LoVo (cell line): ENCODE measurements around the gene TANK.

Source experiments
- DNase-seq: peaks from one replicate; pipeline ENCODE4 v3.0.0-alpha.2; 2016; ENCODE audit warnings: low spot score

TANK gene

DNA sequence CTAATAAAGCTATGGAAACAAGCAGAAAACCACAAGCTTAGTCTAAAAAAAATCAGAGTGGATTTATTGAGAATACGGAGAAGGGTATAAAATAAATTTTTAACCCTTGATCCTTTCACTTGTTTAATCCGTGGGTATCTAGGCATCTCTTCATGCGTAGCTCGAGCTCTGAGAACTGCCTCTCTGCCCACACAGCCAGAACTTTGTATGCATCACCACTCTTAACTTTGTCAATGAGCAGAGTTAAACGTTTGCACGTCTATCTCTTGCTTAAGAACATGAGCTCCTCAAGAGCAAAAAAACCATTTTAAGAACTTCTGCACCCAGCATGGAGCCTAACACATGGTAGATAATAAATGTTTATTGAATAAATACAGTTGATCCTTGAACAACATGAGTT, 26.9 kb upstream of the TANK start:
- no peak for DNase-seq

DNA sequence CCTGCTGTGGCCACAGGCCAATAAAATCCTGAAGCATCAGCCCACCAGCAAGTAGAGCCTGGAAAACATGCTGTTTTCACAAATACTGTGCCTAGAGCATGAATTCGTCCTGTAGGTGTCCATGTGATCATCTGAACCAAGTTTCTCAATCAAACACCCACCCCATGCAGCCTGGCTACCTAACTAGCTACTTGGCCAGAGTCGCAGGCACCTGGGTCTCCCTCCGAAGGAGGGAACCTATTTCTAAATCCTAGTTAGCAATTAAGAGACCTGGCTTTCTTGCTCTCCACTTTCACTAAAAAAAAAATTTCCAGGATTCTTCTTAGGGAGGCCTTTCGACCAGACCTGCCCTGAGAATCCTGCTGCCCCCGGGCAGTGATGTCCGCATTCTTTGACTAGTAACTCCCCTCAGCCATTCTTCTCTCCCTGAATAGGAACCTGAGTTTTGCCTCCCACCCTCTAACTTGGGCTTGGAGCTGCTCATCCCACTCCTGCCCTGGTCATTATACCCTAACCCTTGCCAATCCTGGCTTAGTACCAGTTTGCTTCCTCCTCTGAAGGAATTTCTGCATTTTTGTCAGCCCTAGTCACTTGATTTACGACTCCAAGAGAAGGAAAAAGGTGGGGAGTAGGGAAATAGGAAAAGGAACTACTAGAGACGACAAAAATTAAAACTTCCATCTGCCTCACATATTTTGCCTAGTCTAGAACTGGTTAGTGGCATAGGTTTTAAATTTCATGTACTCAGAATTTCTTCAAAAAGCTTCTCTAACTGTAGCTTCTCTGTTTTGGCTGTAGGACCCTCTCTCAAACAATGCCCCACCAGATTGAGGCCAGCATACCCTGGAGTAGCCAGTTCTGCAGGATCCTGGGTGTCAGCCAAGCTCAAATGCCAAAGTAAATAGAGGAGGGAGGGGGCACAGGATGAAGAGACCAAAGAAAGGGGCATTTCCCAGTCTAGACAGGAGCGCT, 25.4 kb upstream of the TANK start:
- DNase-seq: no peak

DNA sequence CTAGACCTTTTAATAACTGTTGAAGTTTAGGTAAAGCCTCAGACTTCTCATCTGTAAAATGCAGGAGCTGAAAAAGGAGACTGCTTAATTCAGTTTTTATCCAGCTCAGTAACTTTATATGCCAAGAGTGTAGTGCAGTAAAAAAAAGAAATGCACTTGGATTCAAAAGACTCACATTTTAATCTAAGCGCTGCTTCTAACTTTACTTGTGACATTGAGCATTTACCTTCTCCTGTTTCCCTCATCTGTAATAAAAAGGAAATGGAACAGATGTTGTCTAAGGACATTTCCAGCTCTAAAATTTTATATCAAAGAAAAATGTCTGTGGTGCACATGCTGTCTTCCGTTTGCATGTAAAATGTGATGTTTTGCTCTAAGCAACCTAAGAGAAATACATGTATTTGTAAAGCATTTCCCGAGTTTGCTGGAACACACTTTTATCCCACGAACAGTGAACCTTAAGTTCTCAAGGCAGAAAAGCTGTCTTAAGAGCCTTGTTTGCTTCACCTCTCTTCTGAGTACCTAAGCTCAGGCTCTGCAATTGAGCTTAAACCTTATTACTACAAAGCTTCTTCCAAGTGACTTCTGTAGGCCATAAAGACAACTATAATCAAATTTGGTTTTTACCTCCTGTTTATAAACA, 24.2 kb upstream of the TANK start:
- DNase-seq: no peak

DNA sequence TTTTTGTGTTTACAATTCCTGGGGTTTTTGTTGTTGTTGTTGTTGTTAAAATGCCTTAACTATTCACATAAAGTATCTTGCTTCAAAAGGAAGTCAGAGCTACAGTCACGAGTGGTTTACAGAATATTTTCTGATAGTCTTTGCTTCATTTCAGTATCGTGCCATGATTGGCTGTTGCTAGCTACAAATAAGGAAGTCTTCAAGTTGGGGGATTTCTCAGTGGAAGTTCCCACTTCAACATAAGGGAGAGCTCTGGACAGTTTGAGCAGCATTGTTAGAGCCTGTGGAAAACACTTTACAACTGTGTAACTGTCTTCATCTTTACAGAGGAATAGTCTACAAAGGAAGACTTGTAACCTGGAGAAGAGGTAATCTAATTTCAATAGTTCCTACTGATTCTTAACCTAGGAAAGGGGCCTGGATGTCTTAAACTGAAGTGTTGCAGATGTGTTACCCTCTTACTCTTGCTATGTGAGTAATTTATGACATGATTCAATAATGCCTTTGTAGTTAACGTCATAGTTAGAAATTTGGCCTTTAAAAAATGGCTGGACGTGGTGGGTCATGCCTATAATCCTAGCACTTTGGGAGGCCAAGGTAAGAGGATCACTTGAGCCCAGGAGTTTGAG, 23.4 kb upstream of the TANK start:
- no peak for DNase-seq

DNA sequence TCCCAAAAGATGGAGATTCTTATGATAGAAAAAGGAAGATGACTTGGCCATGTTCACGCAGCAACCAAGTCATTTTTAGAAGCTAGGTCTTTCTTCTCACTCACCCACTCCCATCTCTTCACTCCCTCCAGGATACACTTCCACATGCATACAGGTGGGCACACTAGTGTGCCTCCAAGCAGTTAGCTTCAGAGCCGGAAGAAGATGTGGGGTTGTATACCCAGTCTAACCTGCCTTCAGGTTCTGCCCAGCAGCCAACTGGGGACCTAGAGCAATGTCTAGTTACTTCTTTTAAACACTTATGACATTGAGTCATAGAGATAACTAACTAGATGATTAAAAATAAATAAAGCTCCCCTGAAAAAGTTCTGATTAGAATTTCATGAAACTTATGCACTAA, 21.8 kb upstream of the TANK start:
- no peak for DNase-seq

DNA sequence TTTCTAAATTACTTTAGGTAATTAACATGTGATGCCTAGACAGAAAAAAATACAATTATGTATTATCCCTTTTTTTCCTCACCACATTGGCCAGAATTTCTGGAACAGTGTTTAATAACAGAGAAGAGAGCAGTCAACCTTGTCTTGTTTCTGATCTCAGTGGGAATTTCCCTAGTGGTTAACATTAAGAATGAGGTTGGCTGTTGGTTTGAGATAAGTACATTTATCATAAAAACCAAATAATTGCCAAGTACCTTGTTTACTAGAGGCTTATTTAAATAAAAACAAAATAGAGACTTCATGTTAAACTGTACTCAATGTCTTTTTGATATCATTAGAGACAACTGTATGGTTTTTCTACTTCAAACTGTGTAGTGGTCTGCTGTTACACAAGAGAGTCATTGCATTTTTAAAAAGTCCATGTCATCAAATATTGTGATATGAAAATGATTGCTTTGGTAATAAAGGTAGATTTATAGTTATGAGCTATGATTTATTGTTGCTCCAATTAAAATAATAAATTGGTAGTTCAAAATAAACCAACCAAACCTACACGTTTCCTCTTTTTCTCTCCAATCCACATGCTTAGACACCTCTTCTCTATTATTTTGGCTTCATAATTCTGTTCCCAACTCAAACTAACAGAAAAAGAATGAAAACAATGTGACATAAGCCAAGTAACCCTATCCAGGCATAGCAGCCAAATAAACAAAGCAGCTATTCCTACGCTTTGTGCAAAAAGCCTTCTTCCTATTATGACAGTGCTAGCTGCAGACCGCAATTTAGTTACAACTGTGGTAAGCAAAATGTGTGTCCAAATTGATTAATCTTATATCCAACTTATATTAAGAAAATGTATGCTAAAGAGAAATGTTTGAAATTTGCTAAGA, 20.9 kb upstream of the TANK start:
- DNase-seq: no peak

DNA sequence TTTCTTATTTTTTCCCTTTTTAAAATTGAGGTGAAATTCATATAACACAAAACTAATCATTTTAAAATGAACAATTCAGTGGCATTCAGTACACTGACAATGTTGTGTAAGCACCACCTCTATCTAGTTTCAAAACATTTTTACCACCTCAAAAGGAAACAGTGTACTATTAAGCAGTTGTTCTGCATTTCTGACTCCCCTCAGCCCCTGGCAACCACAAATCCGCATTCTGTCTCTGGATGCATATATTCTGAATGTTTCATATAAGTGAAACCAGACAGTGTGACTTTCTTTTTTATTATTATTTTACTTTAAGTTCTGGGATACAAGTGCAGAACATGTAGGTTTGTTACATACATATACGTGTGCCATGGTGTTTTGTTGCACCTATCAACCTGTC, 19.2 kb upstream of the TANK start:
- no peak for DNase-seq

DNA sequence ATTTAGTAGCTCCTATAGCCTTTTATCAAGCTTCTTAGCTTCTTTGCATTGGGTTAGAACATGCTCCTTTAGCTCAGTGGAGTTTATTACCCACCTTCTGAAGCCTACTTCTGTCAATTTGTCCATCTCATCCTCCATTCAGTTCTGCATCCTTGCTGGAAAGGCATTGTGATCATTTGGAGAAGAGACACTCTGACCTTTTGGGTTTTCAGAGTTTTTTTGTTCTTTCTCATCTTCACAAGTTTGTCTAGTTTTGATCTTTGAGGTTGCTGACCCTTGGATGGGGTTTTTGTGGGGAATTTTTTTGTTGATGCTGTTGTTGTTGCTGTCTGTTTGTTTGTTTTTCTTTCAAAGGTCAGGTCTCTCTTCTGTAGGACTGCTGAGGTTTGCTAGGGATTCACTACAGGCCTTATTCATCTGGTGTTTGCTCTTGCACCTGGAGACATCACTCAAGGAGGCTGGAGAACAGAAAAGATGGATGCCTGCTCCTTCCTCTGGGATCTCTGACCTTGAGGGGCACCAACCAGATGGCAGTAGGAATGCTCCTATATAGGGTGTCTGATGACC, 13.9 kb upstream of the TANK start:
- no peak for DNase-seq

DNA sequence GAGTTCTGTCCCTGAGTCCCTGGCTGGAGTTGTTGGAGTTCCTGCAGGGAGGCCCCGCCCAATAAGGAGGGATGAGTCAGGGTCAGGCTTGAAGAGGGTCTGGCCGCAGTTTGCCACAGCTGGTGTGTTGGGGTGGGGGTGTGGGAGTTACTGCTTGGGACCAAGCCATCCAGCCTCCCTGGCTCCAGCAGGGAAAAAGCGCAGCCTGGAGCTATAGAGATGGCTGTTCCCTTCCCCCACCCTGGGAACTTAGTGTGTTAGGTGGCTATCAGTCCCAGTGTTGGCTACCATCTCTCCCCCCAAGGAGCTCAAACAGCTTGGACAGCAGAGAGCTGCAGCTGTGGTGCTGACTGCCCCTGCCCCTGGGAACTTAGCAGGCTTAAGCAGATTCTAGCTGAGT, 13.2 kb upstream of the TANK start:
- no peak for DNase-seq

DNA sequence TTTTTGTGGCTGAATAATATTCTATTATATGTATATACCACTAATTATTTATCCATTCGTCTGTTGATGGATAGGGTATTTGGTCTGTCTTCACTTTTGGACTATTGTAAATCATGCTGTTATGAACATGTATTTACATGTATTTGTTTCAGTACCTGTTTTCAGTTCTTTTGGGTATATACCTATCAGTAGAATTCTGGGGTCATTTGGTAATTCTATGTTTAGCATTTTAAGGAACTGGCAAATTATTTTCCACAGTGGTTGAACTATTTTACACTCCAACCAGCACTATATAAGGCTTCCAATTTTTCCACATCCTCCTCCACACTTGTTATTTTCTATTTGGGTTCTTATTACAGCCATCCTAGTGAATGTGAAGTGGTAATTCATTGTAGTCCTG, 12.4 kb upstream of the TANK start:
- DNase-seq: no peak

DNA sequence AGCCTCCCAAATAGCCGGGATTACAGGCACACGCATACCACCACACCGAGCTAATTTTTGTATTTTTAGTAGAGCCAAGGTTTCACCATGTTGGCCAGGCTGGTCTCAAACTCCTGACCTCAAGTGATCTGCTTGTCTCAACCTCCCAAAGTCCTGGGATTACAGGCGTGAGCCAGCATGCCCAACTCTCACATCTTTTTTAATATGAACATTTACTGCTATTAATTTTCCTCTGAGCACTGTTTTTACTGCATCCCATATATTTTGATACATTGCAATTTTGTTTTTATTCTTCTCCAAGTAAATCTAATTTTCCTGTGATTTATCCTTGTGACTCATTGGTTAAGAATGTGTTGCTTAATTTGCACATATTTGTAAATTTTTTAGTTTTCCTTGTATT, 9.5 kb upstream of the TANK start:
- DNase-seq: no peak

DNA sequence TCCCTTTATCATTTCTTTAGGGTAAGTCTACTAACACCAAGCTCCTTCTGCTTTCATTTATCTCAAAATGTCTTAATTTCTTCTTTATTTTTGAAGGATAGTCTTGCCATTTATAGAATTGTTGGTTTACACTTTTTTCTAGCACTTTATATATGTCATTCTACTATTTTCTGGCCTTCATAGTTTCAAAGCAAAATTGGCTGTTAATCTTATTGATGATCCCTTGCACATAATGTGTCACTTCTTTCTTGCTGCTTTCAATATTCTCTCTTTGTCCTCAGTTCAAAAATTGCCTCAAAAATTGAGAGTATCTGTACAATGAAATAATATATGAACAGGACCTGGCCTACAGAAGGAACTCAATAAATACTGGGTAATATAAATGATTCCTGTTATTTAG, 7.9 kb upstream of the TANK start:
- no peak for DNase-seq

DNA sequence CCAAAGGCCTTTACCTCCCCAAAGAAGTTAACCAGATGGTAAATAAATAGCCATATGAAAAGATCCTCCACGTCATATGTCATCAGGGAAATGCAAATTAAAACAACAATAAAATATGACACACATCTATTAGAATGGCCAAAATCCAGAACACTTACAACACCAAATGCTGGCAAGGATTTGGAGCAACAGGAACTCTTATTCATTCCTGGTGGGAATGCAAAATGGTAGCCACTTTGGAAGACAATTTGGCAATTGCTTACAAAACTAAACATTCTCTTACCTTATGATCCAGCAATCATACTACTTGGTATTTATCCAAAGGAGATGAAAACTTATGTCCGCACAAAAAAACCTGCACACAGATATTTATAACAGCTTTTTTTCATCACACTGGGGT, 1.3 kb upstream of the TANK start:
- DNase-seq: no peak

DNA sequence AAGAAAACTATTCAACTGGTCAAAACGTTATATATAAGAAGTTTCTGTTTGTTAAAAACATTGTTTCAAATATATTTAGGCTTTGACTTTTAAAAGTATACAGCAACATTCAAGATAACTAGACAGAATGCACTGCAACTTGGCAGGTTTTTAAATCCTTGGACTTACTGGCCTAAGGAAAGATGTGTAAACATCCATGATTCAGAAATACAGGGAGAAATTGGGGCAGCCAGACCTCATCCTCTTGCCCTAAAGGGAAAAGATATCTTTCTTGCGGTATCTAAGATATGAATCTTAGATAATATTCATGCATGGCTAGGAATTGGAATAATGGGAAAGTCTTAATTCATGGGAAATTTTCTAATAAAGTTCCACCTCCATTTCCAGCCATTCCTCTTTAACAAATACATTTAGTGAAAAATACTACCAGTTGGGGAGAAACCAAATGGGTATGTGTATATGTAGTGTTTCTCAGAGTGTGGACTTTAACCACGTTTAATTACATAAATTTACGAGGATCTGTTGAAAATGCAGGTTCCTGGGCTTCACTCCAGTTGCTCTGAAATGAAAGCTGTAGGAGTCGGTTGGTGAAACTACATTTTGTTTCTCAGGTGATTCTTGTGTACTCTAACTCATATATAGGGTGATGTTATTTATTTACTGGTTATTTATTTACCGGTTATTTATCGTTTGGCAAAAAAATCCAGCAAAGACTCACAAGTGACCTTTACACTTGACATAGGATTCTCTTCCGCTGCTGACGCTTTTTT, 587 bp upstream of the TANK start:
- peak; percentile 23 for DNase-seq

DNA sequence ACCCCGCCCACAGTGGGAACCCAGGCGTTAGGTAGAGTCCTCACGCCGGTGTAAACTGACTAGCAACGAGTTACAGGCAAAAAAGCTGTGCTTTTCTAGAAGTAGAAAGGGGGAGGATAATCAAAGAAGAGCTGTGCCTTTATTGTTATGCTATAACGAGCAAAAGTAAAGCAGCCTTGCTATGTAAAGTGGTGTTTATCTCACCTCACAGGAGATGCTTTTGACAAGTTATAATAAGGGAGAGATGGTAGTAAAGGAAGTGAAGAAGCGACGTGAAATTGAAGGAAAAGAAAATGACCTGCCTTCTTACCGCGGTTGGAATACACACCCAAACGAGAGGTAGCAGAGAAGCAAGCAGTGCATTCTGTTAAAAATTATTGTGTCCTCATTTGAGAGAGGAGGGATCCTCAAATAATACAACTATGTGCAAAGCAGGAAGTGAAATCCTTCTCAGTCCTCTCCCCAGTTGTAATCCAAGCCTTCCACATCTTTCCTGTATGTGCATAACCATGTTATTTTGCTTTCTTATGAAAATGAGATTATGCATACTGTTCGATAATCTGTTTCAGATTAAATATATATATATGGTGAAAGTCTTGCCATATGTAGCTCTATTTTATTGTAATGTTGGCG, 962 bp downstream of the TANK start:
- no peak for DNase-seq

DNA sequence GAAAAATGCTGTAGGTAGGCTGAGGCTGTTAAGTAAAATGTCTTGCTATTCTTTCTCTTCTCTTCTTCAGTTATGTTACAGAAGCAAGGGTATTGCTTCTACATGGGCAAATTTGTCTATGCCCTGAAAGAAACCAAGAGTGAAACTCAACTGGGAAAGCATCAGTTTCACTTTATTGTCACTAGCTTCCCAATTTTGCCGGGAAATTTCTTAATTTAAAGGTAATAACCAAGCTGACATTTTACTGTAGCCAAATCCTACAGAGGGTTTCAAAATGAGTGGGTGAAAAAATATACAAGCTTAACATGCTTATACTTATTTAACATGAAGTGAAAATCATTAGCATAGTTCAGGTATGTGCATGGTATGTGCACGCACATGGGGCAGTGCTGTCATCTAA, 3.2 kb downstream of the TANK start:
- no peak for DNase-seq

DNA sequence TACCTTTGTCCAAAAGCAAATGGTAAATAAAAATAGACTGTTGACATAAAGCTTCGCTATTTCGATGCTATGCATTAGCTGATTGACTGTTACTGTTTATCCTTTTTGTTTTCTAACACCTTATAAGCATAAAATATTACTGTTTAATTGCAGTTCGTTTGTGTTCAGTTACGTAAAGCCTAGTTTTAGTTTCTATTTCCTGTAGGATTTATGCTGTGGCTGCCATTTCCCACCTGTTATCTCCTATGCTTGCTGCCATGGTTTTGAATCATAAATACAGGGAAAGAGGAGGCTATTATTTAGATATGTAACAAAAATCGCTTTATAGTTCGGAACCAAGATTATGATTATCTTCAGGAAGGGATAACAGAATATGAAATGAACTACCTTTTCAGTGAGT, 3.9 kb downstream of the TANK start:
- DNase-seq: no peak

DNA sequence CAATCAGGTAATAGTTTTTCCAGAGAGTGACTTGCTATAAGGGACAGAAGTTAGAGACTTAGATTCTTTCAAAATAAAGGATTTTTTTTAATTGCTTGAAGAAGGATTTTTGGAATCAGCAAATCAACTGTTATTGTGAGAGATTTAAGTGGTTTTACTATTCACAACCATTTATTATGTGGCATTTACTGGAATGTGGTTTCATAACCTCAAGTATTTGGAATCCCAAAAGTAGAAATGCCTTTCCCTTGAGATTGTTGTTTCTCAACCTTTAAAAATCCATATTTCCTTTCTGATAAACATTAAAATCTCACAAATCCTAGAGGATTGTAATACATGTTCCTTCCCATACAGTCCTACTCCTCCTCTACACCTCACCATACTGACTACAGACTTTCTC, 5.0 kb downstream of the TANK start:
- no peak for DNase-seq

DNA sequence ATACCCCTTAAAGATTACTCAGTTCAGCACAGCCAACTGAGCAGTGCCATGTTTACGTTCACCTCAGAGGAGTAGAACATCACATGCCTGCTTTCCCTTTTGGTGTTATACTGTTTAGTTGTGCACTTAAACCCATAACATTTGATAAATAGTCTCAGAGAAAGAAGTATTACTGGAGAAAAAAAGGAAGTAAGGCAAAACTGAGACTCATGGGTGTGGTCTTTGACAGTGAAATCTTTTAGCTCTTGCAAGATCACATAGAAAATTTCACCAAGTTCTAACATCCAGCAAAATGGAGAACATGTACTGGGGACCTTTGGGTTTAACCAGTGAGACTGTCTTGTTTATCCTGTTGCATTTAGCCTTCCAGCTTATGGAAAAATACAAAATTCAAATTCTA, 5.6 kb downstream of the TANK start:
- no peak for DNase-seq

DNA sequence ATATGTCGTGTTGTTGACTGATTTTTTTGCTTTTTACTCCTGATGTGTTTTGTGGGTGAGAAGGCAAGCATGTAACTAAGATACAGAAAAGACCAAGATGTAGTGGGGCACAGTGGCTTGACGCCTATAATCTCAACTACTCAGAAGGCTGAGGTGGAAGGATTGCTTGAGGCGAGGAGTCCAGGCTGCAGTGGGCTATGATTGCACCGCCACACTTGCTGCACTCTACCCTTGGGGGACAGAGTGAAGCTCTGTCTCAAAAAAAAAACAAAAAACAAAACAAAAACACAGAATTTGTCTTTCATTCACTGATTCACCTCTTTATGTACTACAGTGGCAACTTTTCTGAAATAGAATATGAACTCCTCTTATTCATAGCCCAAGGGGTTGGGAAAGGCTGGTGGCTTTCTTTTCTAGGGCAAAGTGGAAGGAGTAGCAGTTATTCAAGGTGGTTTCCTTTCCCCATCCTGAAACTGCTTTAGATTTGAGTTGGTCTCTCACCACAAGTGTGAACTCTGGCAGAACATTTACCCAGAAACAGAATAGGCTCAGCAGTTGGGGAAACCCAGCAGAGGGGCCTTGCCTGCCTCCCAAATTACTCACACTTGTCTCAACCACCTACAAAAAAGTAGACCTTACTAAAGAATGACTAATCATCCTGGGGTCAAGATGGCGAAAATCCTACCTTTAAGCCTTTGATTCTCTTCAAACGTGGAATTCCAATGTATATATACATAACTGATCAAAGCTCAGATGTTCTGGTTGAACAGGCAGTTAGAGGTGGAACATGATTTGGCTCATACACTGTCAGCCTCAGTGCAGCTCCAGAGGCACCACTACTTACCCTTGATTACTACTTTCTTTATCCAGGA, 6.5 kb downstream of the TANK start:
- DNase-seq: no peak
